Spleen (tissue), 7 donors: ENCODE results near the gene LPAR3.

Experiments
- CTCF ChIP-seq, 11 experiments: fragments of 200-600 bp in 7 of 11; fragments of 450-650 bp in 4 of 11; sonication (generic) in 4 of 11; IDR thresholded peaks in 8 of 11; conservative IDR thresholded peaks in 3 of 11; 1 replicate in 7 of 11; 2 replicates in 4 of 11; pipeline versions ENCODE4 v1.4.0 to v1.8.0; 2016 to 2021; ENCODE audit warnings: antibody characterized with exemption in 11 of 11, inconsistent platforms in 4 of 11, mild to moderate bottlenecking in 1 of 11
- POLR2A ChIP-seq, 3 donors: fragments of 450-650 bp; IDR thresholded peaks; one replicate each; pipeline ENCODE4 v1.5.1; 2017; ENCODE audit warnings: antibody characterized with exemption in 3 of 3, mild to moderate bottlenecking in 1 of 3
- POLR2AphosphoS5 ChIP-seq, 3 donors: sonication (generic); formaldehyde crosslinking; IDR thresholded peaks; one replicate each; pipeline ENCODE4 v1.5.1; 2017; ENCODE audit warnings: antibody characterized with exemption in 3 of 3
- donor health status: DM: no; HTN: no; CAD: no; lungs with moderate emphysema.
- donor health status: DM: no; HTN: no; CAD: no.
- donor health status: DM: no; HTN: no; CAD: no.

GRCh38 chr1:84795966-84796600 is 96.9 kb downstream of the LPAR3 start:
- TF ChIP-seq POLR2A (IDR thresholded peaks at IDR 0.05) (no peak), POLR2AphosphoS5 (IDR thresholded peaks at IDR 0.05) (no peak), CTCF (IDR thresholded peaks at IDR 0.05 in 8 of 11, conservative IDR thresholded peaks at IDR 0.05 in 3 of 11) (no peak)
